Glutamatergic neuron (in vitro differentiated cells): ENCODE results near the gene RPL28. TPM values are rescaled to one million over a fixed set of nuclear protein-coding genes. Genes with fewer than 3 reads are reported as not detected.
"Not testable (repeated sequence)": the region's sequence is repeated elsewhere in the genome, so short reads cannot be mapped to it uniquely, and the experiment has no call there.

Experiments used
- DNase-seq: peaks from one replicate; pipeline ENCODE4 v3.0.0; 2022
- H3K27ac Mint-ChIP-seq: one replicate; pipeline ENCODE4 v1.8.0; 2020; ENCODE audit warnings: mild to moderate bottlenecking, mixed read lengths, inconsistent platforms; ENCODE audit not compliant: unreplicated experiment
- H3K27me3 Mint-ChIP-seq: one replicate; pipeline ENCODE4 v1.8.0; 2020; ENCODE audit warnings: mild to moderate bottlenecking, moderate library complexity, mixed read lengths, inconsistent platforms; ENCODE audit not compliant: unreplicated experiment
- H3K36me3 Mint-ChIP-seq: one replicate; pipeline ENCODE4 v1.8.0; 2020; ENCODE audit warnings: mild to moderate bottlenecking, mixed read lengths, inconsistent platforms; ENCODE audit not compliant: unreplicated experiment
- H3K4me1 Mint-ChIP-seq: one replicate; pipeline ENCODE4 v1.8.0; 2020; ENCODE audit warnings: mild to moderate bottlenecking, low read depth, mixed read lengths, inconsistent platforms; ENCODE audit not compliant: unreplicated experiment
- H3K4me3 Mint-ChIP-seq: one replicate; pipeline ENCODE4 v1.8.0; 2020; ENCODE audit warnings: mild to moderate bottlenecking, mixed read lengths, inconsistent platforms; ENCODE audit not compliant: unreplicated experiment
- H3K9me3 Mint-ChIP-seq: one replicate; pipeline ENCODE4 v1.8.0; 2020; ENCODE audit warnings: mild to moderate bottlenecking, moderate library complexity, mixed read lengths, inconsistent platforms; ENCODE audit not compliant: unreplicated experiment
- CTCF ChIP-seq: fragments of 200-600 bp; sonication (generic); IDR thresholded peaks from one replicate; pipeline ENCODE4 v1.5.0; 2021; ENCODE audit not compliant: partially characterized antibody, unreplicated experiment
- total RNA-seq: library from RNA; stranded (reverse); fragmentation: NEBNext Ultra II Directional; extraction: Animal tissue kit (Norgen Biotek cat#: 25700); gene quantifications from one replicate; pipeline ENCODE4 v1.2.1, GENCODE V29; 2021; ENCODE audit not compliant: unreplicated experiment

RPL28 gene
- total RNA-seq, 1 donor from 2014 or later = 1,087 TPM

GRCh38 chr19:55447421-55448174 is 61.9 kb downstream of the RPL28 start:
- Mint-ChIP-seq H3K4me1 (no peaks in the 10 kb centered on the region), H3K36me3 (peaks cover 4% of the 10 kb centered on the region), H3K27me3 (peaks cover 30% of the 10 kb centered on the region), H3K4me3 (no peak overlapping the region), H3K9me3 (peaks cover 6% of the 10 kb centered on the region), H3K27ac (no peak overlapping the region)
- no peak for TF ChIP-seq CTCF
- DNase-seq = peak; percentile 52

- not testable (repeated sequence) for H3K9me3 Mint-ChIP-seq, H3K36me3 Mint-ChIP-seq, DNase-seq, H3K4me1 Mint-ChIP-seq, H3K27ac Mint-ChIP-seq, H3K4me3 Mint-ChIP-seq
- H3K27me3 Mint-ChIP-seq = peaks cover 30% of the 10 kb centered on the region
Observed at GRCh38 chr19:55448175-55448490, 62.4 kb downstream of the RPL28 start.

GRCh38 chr19:55449469-55449868 is 63.7 kb downstream of the RPL28 start:
- no peak overlapping the region for H3K4me3 Mint-ChIP-seq
- DNase-seq = no peak
- peaks cover 10% of the 10 kb centered on the region for H3K9me3 Mint-ChIP-seq
- no peak overlapping the region for H3K27ac Mint-ChIP-seq
- H3K36me3 Mint-ChIP-seq = peaks cover 4% of the 10 kb centered on the region
- no peaks in the 10 kb centered on the region for H3K4me1 Mint-ChIP-seq
- peaks cover 23% of the 10 kb centered on the region for H3K27me3 Mint-ChIP-seq
- TF ChIP-seq CTCF = no peak

- DNase-seq = no peak
- Mint-ChIP-seq H3K27me3 (peaks cover 16% of the 10 kb centered on the region), H3K9me3 (peaks cover 6% of the 10 kb centered on the region), H3K36me3 (no peaks in the 10 kb centered on the region), H3K27ac (no peak overlapping the region), H3K4me3 (peak overlapping the region; percentile 89), H3K4me1 (peaks cover 3% of the 10 kb centered on the region)
- TF ChIP-seq CTCF = no peak
Observed at GRCh38 chr19:55451163-55451964, 65.6 kb downstream of the RPL28 start.

- peak; percentile 51 for DNase-seq
- Mint-ChIP-seq H3K36me3 (no peaks in the 10 kb centered on the region), H3K4me3 (peak overlapping the region; percentile 89), H3K9me3 (peaks cover 8% of the 10 kb centered on the region), H3K27me3 (peaks cover 16% of the 10 kb centered on the region), H3K27ac (no peak overlapping the region), H3K4me1 (peaks cover 3% of the 10 kb centered on the region)
- no peak for TF ChIP-seq CTCF
Observed at GRCh38 chr19:55451965-55452748, 66.4 kb downstream of the RPL28 start.

Other genes with a start within 250 kb of the RPL28 start
- gene TNNT1, start 236.7 kb upstream of the RPL28 start, total RNA-seq = 19.3 TPM
- gene TNNI3, start 228.2 kb upstream of the RPL28 start, total RNA-seq = 3.3 TPM
- gene DNAAF3, start 219.3 kb upstream of the RPL28 start, total RNA-seq = 2.4 TPM
- gene SYT5, start 205.6 kb upstream of the RPL28 start, total RNA-seq = 23.7 TPM
- gene PTPRH, start 176.4 kb upstream of the RPL28 start, total RNA-seq = 7.4 TPM
- gene TMEM86B, start 157.2 kb upstream of the RPL28 start, total RNA-seq = 7.6 TPM
- gene PPP6R1, start 126.9 kb upstream of the RPL28 start, total RNA-seq = 82.3 TPM
- 41.5 TPM for gene HSPBP1, start 105.8 kb upstream of the RPL28 start, total RNA-seq
- gene BRSK1, start 101.9 kb upstream of the RPL28 start, total RNA-seq = 223 TPM
- not detected for gene TMEM150B, start 60.6 kb upstream of the RPL28 start, total RNA-seq
- 105 TPM for gene KMT5C, start 46.1 kb upstream of the RPL28 start, total RNA-seq
- gene COX6B2, start 31.2 kb upstream of the RPL28 start, total RNA-seq = 2.8 TPM
- 0.17 TPM for gene GARIN5B, start 22.7 kb upstream of the RPL28 start, total RNA-seq
- gene IL11, start 15.5 kb upstream of the RPL28 start, total RNA-seq = 18.1 TPM
- 3.7 TPM for gene TMEM190, start 9.1 kb upstream of the RPL28 start, total RNA-seq
- gene TMEM238, start 1.6 kb upstream of the RPL28 start, total RNA-seq = 1.3 TPM
- gene UBE2S, start 21.9 kb downstream of the RPL28 start, total RNA-seq = 235 TPM
- 3.2 TPM for gene SHISA7, start 57.4 kb downstream of the RPL28 start, total RNA-seq
- 24.9 TPM for gene ISOC2, start 75.7 kb downstream of the RPL28 start, total RNA-seq
- not detected for gene C19orf85, start 78.8 kb downstream of the RPL28 start, total RNA-seq
- gene ZNF628, start 90.7 kb downstream of the RPL28 start, total RNA-seq = 13.7 TPM
- gene NAT14, start 99.3 kb downstream of the RPL28 start, total RNA-seq = 125 TPM
- 7.6 TPM for gene SSC5D, start 102.5 kb downstream of the RPL28 start, total RNA-seq
- 0.42 TPM for gene SBK2, start 151.2 kb downstream of the RPL28 start, total RNA-seq
- not detected for gene SBK3, start 159.6 kb downstream of the RPL28 start, total RNA-seq
- 48.9 TPM for gene ZNF579, start 194.9 kb downstream of the RPL28 start, total RNA-seq
- 26.0 TPM for gene FIZ1, start 213.6 kb downstream of the RPL28 start, total RNA-seq
- 6.7 TPM for gene ZNF524, start 214.4 kb downstream of the RPL28 start, total RNA-seq
- gene ZNF865, start 219.7 kb downstream of the RPL28 start, total RNA-seq = 14.6 TPM
- 8.4 TPM for gene ZNF784, start 238.6 kb downstream of the RPL28 start, total RNA-seq